SH-SY5Y (cell line): ENCODE data around the gene CCDC157.

ENCODE experiments used
- GATA2 ChIP-seq: IDR thresholded peaks from 2 replicates; pipeline ENCODE4 v1.6.1; 2011; ENCODE audit warnings: mild to moderate bottlenecking, low read depth, low read length
- GATA3 ChIP-seq: IDR thresholded peaks from 2 replicates; pipeline ENCODE4 v1.6.1; 2011; ENCODE audit warnings: low read depth, mild to moderate bottlenecking, low read length, moderate library complexity

- TF ChIP-seq GATA2 (no peak), GATA3 (no peak)
Measured at GRCh38 chr22:30382340-30382739, 25.5 kb downstream of the CCDC157 start.
